DMS114 treated with DMSO at 0.1 percent for 48 hours (cell line): ENCODE measurements around the gene CASTOR1.

Experiments
- DNase-seq: peaks from one replicate; lab custom pipeline; 2025; ENCODE audit not compliant: unreplicated experiment; lab: John Stamatoyannopoulos, UW

CASTOR1 gene

DNA sequence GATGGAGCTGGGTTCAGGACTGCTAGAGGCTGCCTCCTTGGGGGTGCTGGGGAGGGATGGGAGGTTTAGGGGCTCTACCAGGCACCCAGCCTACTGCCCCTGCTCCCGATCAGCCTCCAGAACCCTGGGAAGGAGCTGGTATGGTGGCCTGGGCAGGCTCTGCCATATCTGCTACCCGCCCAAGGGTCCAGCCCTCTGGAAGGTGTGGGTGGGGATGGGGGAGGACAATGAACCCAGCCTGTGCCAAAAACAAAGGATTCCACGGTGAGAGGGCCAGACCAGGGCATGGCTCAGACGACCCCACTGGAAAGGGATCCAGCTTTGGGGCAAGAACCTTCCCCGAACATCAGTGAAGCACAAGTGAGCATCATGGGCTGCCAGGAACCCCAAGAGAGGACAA, 3.0 kb downstream of the CASTOR1 start:
- no peak for DNase-seq

DNA sequence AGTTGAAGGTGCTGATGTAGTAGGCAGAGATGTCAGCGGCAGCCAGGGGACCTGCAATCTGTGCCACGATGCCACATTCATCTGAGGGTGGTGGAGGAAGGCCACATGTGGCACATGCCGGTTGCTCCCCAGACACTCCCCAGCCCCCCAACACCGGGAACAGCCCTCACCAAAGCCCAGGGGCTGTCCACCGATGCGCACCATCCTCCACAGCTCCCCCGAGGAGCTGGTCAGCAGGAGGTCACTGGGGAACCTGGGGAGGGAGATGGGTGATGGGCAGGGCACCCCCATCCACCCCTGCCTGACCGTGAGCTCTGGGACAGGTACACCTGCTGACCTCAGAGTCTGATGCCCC, 3.5 kb downstream of the CASTOR1 start:
- DNase-seq: no peak

DNA sequence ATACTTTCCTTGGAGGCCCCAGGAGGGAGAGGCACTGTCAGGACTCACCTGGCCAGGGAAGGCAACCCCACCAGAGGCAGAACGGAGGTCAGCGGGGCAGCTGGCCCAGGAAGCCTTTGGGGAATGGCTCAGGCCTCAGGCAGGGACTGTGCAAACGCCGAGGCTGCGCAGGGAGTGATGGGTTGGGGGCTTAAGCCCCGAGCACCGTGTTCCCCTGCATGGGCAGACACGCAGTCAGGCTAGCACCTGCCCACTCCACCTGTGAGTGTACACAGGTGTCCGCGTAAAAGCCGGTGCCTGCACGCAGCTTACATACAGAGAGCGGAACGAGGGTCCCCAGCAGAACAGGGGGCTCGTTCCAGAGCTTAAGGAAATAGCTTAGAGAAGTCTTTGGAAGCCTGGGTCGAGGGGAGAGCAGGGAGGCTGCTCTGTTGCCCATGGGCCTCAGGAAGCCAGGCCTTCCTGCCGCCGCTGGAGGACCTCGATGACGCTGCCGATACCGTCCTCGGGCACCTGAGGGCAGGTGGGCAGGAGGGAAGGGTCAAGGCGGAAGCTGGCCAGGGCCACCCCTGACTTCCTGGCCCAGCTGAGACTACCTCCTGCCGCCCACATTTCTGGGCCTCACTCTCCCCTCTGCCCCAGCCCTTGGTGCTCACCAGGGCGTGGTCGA, 4.0 kb downstream of the CASTOR1 start:
- no peak for DNase-seq

DNA sequence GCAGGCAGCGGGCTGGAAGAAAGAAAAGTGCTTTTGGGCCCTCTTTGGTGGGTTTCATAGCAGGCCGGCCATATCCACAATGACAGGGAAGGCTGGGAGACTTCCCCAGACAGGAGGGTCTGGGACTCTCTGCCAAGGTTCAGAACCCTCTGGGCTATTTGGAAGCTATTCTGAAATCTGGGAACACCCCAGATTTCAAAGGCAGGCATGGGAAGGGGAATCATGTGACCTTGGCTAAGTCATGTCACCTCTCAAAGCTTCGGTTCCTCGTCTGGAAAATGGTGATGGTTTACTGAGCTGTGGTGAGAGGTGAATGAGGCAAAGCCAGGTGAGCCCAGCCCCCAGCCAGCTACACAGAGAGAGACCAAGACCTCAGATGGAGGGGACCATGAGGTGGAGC, 4.6 kb downstream of the CASTOR1 start:
- no peak for DNase-seq

DNA sequence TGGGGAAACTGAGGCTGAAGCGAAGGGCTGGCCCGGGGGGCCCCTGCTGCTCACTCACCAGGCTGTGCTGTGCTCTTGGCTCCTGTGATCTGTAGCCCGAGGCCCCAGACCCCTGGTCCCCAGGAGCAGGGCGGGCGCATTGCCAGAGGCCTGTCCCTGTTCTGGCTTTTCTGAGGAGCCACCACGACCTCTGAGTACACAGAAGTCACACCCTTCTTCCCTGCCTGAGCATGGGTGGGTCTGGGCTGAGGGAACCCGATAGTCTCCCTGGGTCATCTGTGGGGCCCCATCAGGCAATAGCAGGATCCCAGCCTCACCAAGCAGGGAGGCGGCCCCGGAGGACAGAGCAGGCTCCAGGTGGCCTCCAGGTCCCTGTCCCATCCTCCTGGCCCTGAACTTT, 5.1 kb downstream of the CASTOR1 start:
- no peak for DNase-seq

DNA sequence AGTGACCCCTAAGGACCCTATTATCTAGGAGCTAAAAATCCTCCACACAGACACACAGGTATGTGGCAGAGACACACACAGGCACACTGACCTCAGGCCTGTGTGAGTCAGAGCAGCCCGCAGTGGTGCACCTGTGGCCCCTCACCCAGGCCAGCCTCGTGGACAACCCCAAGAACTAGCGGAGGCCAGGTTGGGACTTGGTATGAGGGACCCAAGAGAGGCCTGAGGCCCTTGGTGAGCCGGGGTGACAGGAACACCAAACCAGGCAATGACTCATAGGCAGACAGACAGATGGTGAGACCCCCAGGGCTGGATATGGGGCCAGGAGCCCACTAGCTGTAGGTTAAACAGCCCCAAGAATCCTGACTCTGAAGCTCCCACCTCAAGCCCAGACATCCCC, 6.0 kb downstream of the CASTOR1 start:
- DNase-seq: no peak

DNA sequence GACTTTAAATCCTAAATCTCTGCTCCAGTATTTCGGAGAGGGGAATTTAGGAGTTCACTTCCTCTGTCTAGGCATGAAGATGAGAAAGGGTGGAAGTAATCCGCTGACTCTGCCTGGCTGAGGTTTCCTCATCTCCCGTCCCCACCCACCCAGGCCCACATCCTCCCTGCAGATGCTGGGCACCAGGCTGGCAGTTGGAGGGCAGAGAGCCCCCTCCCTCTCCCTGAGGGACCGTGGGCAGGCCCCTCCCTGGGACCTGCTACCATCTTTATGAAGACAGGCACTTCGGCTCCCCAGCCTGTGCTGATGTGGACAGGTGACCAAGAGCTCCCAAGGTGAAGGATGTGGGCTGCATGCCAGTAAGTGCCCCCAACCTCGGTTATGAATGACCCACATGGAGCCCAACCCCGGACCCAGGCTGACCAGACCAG, 6.7 kb downstream of the CASTOR1 start:
- no peak for DNase-seq

DNA sequence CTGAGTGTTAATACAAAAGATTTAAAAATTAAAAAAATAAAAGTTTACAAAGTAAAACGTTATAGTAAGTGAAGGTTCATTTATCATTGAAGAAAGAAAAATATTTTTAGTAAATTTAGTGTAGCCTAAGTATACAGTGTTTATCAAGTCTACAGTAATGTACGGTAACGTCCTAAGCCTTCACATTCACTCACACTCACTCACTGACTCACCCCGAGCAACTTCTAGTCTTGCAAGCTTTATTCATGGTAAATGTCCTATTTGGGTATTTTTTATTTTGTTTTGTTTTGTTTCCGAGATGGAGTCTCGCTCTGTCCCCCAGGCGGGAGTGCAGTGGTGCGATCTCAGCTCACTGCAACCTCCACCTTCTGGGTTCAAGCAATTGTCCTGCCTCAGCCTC, 8.8 kb downstream of the CASTOR1 start:
- no peak for DNase-seq

DNA sequence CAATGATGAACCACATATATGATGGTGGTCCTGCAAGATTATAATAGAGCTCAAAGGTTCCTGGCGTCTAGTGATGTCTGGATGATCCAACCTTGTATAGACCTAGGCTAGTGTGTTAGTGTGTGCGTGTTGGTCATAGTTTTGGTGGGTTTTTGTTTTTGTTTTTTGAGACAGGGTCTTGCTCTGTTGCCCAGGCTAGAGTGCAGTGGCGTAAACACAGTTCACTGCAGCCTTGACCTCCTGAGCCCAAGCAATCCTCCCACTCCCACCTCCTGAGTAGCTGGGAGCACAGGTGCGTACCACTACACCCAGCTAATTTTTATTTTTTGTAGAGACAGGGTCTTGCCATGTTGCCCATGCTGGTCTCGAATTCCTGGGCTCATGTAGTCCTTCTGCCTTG, 9.4 kb downstream of the CASTOR1 start:
- DNase-seq: no peak

DNA sequence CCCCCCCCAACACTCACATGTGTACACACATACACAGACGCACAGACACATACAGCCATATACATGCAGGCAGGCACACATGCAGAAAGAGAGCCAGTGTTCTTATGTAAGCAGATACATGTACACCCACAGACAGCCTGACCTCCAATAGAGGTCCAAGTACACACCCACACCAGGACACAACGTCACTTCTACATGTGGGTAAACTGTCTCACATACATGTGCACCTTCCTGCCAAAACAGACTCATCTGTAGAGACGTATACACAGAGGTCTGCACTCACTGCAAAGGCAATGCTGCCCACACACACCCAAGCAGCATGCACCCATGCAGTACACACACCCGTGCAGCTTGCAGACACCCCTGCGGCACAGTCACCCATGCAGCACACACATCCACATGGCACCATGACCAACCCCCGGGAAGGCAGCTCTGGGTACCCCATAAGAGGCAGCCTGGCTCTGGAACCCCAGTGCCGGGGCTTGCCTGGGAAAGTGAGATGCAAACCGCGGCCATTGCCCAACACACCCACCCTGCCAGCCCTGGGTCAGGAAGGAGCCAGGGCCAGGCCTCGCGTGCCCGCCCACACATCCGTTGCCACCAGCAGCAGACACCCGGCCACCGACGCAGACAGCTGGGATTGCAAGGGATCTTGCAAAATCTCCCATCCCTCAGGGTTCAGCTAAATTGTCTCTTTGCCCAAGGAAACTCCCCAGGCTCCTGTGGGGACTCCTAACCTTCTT, 10.1 kb downstream of the CASTOR1 start:
- no peak for DNase-seq

DNA sequence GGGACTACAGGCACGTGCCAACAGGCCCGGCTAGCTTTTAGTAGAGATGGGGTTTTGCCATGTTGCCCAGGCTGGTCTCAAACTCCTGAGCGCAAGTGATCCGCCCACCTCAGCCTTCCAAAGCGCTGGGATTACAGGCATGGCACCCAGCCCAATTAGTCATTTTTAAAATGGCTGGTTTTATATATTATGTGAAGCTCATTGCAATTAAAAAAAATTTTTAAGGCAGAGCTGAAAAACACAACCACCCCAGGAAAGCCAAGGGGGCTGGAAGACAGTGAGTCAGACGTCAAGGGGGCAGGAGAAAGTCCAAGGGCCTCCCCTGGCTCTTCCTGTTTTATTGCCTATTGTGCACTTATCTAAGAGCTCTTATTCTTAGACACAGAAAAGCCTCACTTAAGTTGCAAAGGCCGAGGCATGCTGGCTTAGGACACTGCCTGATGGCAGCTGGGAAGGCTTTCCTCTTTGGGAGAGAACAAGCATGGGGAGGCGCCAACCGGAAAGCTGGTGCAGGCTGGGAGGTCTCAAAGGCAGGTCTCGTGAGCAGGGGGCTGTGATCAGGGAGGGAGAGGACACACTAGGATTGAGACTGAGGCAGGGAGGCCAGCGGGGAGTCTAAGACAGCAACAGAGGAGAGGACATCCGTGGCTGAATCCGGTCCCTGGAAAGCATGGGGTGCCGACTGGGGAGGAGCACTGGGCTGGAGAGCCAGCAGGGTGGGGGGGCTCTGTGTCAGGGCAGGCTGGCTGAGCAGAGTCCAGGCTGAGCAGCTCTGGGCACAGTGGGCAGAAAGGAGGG, 11.6 kb downstream of the CASTOR1 start:
- no peak for DNase-seq

DNA sequence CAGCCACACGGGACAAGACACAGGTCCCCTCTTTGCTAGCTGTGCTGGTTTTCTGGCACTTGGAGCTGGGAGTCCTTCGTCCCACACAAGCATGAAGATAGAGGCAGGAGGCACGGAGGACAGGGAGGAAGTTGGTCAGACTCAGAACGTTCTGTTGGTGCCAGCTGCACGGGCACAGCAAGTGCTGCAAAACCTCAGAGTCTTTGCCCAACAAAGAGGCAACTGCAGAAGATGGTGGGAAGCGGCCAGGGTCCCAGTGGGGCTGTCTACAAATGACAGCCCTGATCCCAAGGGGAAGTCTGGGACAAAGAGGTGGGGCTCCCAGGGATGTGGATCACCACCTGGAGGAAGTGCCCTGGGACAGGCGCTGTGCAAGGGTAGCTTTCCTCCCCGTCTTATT, 13.3 kb downstream of the CASTOR1 start:
- no peak for DNase-seq

DNA sequence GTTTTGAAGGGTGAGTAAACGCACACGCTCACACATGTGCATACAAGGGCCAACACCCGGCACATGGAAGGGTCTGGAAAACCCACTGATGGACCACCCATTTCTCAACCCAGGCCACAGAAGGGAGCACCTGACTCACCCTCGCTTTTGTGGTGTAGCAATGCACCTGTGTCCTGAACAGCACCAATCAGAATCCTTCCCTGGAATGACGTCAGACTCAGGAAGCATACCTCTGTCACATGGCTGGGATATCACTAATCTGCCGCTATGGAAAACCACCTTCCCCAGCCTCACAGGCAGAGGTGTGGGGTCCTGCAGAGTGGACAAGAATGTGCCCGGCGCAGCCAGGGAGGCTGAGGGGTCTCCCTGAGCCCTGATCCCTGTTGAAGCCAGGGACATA, 13.7 kb downstream of the CASTOR1 start:
- DNase-seq: no peak

DNA sequence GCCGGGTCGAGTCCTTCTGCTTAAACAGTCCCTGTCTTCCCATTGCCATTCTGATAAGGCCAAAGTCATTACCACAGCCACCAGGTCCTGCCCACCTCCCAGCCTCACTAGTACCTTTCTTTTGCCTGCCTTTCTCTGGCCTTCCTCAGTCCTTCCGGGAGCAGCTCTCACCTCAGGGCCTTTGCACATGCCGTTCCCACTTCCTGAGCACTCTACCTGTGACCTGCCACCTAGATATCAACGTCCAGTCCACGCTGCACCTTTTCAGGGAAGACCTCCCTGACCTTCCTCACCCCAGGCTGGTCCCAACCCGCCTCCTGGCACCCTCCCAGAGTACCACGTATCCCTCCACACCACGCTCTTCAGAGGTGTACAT, 14.9 kb downstream of the CASTOR1 start:
- DNase-seq: no peak

DNA sequence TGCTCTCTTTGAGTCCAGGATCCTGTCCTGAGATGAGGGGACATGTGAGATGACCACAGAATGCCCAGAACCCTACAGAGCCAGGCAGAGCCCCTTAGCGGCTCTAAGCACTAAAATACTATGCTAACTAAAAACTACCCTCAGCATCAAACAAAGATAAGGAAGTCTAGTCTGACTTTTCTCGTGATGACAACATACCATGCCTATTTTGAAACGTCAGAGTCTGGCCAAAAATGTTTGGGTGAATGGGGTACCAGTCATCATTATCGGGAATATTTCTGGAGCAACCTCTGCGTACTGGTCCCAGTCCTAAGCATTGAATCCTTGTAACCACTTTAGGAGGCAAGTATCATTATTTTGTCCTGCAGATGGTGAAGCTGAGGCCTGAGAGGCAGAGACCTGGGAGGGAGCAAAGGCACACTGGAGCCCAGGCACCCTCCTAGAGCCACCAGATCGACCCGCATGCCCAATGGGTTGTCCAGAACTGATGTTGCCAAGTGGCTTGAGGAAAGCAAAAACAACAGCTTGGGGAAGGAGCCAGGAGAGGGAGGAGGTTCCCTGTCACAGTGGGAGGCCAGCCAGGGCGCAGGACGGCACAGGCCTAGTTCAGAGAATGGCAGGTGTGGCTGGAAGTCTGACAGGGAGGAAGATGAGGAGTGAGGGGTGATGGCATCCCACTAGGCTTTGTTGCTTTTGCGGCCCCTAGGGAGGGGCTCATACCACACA, 15.4 kb downstream of the CASTOR1 start:
- no peak for DNase-seq

DNA sequence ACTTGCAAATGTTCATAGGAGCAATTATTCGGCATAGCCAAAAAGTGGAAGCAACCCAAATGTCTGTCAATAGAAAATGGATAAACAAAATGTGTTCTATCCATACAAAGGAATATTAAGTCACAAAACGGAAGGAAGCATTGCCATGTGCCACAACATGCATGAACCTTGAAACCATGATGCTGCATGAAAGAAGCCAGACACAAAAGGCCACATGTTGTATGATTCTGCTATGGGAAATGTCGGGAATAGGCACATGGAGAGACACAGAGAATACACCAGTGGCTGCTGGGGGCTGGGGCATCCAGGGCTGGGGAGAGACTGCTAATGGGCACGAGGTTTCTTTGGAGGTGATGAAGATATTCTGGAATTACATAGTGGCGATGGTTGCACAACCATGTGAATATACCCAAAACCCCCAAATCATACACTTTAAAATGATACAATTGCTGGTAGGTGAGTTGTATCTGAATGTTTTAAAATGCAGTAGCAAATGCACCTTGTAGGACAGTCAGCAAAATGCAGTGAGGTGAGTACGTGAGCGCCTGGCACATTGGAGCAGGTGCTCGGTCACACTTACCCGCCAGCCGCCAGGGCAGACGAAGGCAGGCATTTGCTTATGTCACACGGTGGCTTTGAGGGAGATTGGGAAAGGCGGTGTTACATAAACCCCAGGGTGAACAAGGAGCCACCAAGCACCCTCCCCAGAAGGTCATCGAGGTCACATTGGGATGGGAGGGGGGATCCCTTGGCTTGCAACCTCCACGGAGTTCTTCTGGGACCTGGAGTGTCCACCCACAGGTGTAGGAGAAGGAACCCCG, 16.3 kb downstream of the CASTOR1 start:
- DNase-seq: no peak

DNA sequence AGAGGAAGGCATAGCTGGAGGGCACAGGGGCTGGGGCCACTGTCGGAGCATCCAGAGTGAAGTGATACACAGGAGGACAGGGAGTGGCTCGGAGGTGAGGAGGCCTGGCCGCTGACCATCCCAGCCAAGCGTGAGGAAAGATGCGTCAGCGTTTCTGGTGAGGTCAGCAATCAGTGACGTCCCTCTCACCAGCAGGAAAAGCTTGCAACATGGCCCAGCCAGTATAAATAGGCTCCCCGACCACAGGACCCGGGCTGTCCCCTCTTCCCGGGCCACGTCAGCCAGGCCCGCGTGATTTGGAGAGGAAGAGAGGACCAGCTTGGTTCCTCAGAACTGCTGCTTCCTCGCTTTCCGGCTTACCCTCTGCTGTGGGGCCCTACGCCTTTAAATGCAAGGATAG, 18.5 kb downstream of the CASTOR1 start:
- DNase-seq: no peak

DNA sequence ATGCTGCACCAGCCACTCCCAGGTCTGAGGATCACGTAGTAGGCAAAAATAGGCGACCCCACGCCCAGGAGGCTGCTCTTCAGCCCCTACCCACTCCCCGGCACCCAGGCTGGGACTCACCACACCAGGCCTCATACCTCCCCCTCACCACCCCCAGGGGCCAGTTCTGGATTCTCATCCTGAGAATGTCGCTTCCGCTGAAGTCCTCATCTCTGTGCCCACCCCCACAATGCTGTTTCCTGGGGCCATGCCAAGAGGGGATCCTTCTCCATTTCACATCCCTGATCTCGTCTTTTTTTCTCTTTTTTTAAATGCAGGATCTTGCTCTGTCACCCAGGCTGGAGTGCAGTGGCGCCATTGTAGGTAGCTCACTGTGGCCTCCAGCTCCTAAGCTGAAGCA, 21.0 kb downstream of the CASTOR1 start:
- no peak for DNase-seq

DNA sequence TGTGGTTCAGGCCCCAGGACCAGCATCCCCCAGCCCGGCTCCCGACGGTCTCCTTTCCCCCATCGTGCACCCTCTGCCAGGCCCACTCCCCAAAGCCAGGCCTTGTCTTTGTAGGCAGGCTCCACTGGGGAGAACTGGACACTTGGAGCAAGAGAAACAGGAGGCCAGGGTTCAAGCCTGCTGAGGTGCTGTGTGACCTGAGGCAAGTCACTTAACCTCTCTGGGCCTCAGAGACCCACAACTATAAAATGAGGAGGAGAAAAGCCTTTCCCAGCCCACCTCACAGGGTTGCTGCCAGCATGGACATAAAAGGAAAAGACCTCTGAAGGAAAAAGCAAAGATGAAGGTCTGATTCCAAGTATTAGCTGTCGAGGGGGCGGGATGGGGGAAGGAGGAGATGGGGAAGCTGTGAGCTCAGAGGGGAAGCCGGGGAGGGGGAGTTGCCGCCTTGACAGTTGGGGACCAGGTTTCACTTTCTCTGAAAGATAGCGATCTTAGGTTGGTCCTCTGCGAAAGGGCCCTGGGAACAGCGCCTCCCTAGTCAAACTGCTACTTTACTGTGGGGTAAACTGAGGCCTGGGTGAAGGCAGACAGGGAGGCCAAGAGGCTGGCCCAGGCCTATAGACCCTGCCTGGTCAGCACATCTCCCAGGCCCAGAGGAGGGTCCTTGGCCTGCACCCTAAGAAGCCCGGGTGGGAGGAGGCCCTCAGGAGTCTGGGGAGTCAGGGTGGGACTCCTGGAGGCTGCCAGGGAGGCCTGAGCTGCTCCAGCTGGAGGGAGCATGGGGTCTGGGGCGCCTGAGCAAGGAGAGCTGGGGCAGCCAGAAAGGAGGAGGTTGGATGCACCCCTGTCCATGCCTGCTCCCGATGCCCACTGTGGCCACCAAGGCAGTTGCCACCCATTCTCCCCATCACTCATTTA, 21.7 kb downstream of the CASTOR1 start:
- DNase-seq: no peak
